NCI-H748 treated with DMSO at 0.1 percent for 48 hours (cell line): Measurements from ENCODE around the gene MLF2.

Source experiments
- DNase-seq: peaks from one replicate; lab custom pipeline; 2025; lab: John Stamatoyannopoulos, UW

MLF2 gene, protein sequence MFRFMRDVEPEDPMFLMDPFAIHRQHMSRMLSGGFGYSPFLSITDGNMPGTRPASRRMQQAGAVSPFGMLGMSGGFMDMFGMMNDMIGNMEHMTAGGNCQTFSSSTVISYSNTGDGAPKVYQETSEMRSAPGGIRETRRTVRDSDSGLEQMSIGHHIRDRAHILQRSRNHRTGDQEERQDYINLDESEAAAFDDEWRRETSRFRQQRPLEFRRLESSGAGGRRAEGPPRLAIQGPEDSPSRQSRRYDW

GRCh38 chr12:6752921-6753771, at the start of gene MLF2:
TSS of gene MLF2 (minus strand) at chr12:6753141. CDS start at chr12:6752334, 807 bp downstream.
- DNase-seq: peak; percentile 85

GRCh38 chr12:6799147-6799546, 46.2 kb upstream of the MLF2 start:
- no peak for DNase-seq

- no peak for DNase-seq
Measured at GRCh38 chr12:6796576-6796975, 43.6 kb upstream of the MLF2 start.

DNA sequence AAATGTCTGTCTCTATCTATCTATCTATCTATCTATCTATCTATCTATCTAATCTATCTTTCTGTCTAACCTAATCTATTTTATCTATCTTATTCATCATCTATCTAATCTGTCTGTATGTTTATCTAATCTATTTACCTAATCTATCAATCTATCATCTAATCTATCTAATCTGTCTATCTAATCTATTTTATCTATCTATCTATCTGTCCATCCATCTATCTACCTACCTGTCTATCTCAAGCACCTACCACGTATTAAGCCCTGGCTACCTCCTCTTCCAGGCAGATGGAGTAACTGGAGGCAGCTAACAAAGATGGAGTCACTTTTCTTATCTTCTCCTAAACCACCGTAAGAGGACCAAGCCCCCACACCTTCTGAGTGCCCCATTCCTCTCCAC, 42.1 kb upstream of the MLF2 start:
- DNase-seq: no peak

DNA sequence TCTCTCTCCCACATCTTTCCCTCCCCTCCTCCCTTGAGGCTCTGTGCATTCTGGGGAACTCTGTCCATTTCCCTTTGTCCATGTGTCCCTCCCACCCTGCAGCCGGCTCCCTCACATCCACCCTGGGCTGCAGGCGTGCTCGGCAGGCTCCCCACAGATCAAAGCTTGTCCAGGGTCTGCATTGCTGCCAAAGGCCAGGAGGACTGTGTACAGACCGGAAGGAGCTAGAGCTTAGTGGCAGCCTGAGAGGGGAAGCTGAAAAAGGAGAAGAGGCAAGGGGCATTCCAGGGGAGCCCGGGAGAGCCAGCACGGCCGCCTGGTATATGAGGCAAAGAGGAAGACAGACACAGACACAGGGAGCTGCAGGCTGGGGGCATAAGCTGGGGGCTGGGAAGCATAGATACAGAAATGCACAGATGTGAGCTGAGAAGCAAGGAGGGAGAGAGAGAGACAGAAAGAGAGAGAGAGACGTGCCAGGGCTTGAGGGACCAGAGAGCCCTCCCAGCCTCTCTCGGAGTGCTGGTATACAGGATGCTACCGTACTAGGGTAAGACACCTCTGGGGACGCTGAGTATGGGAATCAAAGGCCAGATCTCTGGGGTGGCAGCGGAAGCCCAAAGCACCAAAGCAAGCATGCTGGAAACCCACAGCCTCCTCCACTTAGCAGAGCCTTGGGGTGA, 39.7 kb upstream of the MLF2 start:
- no peak for DNase-seq

GRCh38 chr12:6791931-6792520, 39.1 kb upstream of the MLF2 start:
- no peak for DNase-seq

- DNase-seq: no peak
Measured at GRCh38 chr12:6790496-6791150, 37.7 kb upstream of the MLF2 start.

DNA sequence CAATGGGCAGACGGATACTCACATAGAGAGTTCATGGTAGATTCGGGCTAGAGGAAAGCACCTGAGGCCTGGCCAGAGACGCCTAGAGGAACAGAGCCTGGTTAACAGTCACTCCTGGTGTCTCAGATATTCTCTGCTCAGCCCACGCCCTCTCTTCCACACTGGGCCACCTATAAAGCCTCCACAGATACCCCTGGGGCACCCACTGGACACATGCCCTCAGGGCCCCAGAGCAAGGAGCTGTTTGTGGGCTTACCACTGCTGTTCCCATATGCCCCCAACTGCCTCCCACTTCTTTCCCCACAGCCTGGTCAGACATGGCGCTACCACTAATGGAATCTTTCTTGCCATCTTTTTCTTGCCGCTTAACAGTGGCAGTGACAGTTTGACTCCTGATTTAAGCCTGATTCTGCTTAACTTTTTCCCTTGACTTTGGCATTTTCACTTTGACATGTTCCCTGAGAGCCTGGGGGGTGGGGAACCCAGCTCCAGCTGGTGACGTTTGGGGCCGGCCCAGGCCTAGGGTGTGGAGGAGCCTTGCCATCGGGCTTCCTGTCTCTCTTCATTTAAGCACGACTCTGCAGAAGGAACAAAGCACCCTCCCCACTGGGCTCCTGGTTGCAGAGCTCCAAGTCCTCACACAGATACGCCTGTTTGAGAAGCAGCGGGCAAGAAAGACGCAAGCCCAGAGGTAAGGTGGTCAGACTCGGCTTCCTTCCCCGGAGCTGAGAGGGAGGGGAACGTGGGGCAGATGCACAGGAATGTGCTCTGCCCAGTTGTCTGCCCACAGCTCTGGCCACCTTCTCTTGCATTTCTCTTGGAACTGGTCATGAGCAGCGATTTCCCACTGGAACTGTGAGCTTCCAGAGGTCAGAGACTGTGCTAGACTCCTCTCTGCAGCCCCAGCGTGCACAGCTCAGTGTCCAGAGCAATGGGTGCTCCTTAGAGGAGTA, 36.3 kb upstream of the MLF2 start, which contains the start of gene CD4:
Gene CD4, plus strand, starts transcription at position 557 of the 953 bp plus-strand sequence. CDS start 10,611 bp downstream, outside the sequence.
- DNase-seq: no peak

DNA sequence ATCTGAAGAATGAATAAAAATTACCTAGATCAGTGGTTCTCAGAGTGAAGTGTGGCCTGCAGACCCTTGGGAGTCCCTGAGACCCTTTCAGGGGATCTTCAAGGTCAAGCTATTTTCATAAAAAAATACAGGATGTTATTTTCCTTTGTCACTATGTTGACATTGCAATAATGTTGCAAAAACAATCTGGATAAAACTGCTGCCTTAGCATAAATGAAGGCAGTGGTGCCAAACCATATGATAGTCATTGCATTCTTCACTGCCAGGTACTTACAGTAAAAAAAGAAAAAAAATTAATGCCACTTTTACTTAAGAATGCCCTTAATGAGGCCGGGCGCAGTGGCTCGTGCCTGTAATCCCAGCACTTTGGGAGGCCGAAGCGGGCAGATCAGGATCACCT, 34.4 kb upstream of the MLF2 start:
- DNase-seq: no peak

DNA sequence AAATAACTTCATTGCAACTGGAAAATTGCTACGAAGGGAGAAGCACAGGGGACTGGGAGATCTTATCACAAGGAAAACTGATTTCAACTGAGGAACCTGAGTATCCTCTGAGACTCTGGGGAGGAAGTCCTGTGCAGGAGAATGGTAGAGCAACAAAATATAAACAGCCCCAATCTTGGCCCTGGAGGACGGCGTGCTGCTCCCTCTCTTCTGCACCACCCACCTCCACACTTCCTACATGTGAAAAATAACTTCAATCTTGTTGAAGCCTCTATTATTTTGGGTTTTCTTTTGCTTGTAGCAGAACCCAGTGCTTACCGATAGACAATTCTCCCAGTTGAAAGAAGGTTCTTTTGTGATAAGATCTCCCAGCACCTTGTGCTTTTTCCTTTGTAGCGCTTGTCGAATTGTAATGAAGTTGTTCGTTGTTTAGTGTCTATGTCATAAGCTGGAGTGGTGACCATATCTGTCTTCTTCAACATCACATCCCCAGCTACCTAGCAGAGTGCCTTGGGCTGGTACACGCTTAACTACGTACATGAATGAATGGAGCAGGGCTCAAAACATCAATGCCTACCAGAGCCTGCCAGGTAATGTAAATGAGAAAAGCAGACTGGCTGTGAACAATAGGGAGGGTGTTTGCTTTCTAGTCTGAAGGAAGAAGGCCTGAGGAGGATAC, 33.6 kb upstream of the MLF2 start:
- no peak for DNase-seq

- DNase-seq: no peak
Measured at GRCh38 chr12:6784761-6785160, 31.8 kb upstream of the MLF2 start.

GRCh38 chr12:6784296-6784695, 31.4 kb upstream of the MLF2 start:
- no peak for DNase-seq

DNA sequence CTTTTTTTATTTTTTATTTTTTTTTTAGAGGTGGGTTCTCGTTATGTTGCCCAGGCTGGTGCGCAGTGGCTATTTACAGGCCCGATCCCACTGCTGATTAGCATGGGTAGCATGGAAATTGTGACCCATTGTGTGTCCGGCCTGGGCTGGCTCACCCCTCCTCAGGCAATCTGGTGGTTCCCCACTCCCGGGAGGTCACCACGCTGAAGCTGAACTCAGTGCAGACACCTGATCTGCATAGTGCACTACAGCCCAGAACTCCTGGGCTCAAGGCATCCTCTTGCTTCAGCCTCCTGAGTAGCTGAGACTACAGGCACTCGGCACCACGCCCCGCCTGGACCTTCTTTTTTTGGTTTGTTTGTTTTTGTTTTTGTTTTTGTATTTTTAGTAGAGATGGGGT, 30.9 kb upstream of the MLF2 start:
- no peak for DNase-seq

GRCh38 chr12:6782850-6783566, 30.1 kb upstream of the MLF2 start:
- DNase-seq: no peak

- no peak for DNase-seq
Measured at GRCh38 chr12:6782119-6782518, 29.2 kb upstream of the MLF2 start.

GRCh38 chr12:6780573-6780972, 27.6 kb upstream of the MLF2 start:
- no peak for DNase-seq

- no peak for DNase-seq
Measured at GRCh38 chr12:6779708-6780432, 26.9 kb upstream of the MLF2 start.
